ENCODE results near the gene TOP3A.

Gene TOP3A

DNA sequence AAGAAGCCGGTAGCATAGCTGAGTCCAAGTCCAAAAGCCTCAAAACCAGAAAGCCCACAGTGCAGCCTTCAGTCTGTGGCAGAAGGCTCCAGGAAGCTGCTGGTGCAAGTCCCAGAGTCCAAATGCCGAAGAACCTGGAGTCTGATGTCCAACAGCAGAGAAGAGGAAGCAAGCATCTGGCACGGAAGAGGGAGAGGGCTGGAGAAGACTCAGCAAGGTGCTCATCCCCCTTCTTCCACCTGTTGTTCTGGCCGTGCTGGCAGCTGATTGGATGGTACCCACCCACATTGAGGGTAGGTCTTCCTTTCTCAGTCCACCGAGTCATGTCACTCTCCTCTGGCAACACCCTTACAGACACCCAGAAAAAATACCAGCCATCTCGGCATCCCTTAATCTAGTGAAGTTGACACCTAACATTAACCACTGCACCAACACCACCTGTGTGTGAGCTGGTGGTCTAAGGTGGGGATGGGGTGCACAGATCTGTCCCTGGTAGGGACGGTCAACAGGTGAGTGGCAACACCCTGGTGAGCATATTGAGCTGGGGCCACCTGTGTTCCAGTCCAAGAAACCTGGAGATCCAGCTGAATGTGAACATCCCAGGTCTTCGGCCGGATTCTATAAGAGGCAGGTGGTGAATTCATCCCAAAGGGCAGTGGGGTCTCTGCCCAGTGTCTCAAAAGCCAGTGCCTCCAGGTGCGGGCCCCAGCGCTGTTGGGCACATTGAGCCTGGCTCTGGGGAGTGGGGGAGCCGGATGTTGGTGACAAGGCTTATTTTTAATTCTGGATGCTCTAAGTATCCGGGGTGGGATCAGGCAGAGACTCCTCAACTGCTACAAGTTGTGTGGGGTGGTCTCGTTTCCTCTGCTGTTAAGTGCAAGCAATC, 44.5 kb downstream of the TOP3A start:
- DNase-seq = no peak

DNA sequence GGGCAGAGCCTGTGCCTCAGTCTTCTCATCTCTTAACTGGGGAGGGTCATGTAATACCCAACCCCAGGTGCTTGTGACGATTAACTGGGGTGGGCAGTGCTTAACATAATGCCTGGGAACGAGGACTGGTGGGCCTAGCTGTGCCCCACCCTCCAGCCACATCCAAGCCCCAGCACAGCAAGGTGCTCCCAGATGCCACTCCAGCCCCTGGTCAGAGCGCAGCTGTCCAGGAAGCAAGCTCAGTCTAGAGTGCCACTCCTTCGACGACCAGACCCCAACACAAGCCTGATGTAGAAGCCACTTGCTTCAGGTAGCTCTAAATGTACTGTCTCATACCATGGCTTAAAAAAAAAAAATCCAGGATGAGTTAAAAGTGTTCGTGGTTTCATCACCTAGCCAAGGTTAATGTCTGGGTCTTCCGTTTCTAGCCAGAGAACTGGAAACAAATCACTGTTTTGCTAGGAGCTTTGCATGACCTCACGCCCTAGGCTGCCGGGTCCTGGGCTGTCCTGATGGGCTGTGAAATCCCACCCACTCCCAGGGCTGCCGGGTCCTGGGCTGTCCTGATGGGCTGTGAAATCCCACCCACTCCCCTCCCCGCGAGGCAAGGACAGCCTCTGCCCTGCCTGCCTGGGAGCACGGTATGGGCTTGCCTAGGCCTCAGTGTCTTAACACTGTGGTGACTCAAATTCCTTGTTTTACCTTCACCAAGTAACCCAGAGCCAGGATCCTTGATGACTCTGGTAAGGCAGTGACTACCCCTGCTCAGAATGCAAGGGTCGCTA, 46.7 kb downstream of the TOP3A start:
- DNase-seq = no peak

DNA sequence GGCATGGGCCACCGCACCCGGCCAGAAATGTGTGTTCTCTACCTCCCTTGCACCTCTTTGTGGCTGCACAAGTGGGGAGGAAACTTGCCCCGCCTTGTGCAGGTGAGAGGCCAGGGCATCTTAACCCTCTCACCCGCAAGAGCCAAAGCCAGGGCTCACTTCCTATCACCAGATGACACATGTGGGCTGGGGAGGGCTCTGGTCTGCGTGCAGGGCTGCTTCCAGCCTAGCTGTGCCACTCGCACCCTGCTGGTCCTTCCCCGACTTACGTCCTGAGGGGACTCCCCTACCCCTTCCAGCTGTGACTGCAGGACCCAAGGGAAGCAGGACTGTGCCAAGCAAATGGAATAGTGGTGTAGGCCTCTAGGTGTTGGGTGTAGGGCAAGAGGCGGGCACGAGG, 47.4 kb downstream of the TOP3A start:
- DNase-seq = no peak

DNA sequence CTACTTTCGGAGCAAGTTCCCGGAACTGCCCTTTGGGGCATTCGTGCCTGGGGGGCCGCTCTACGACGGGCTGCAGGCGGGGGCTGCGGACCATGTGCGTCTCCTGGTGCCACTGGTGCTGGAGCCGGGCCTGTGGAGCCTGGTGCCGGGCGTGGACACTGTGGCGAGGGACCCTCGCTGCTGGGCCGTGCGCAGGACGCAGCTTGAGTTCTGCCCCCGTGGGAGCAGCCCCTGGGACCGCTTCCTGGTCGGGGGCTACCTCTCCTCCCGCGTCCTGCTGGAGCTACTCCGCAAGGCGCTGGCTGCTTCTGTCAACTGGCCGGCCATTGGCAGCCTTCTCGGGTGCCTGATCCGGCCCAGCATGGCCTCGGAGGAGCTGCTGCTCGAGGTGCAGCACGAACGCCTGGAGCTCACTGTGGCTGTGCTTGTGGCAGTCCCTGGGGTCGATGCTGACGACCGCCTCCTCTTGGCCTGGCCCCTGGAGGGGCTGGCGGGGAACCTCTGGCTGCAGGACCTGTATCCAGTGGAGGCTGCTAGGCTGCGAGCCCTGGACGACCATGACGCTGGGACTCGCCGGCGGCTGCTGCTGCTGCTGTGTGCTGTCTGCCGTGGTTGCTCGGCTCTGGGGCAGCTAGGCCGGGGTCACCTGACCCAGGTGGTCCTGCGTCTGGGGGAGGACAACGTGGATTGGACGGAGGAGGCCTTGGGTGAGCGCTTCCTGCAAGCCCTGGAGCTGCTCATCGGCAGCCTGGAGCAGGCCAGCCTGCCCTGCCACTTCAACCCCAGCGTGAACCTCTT, 50.7 kb downstream of the TOP3A start:
- DNase-seq = no peak

DNA sequence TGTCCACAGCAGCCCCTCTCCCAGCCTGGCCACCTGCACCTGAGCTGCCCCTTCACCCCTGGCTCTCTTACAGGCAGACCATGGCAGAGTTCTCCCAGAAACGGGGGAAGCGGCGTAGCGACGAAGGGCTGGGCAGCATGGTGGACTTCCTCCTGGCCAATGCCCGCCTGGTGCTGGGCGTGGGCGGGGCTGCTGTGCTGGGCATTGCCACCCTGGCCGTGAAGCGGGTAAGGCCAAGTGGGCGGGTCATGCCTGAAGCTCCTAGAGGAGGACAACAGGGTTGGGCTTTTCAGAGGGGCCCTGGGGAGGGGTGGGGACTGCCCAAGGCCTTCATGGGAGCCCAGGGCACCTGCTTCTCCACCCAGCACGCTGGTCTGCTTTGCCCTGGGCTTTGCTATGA, 52.2 kb downstream of the TOP3A start:
- DNase-seq = no peak

DNA sequence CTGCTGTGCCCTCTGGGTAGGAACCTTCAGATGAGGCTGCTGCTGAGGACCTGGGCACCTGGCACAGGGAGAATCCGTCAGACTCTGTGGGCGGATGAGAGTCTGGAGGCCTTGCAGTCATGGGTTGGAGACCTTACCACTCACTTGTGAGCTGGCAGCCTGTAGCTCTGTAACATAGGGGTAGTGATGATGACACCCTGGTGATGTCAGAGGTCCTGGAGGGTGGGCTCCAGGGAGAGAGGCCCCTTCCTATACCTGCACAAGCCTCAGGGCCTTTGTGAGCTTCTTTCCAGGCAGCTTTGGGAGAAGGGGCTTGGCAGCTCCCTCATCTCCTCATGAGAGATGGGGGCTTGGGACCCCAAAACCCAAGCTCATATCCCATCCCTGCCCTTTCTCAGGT, 52.7 kb downstream of the TOP3A start:
- DNase-seq = no peak

DNA sequence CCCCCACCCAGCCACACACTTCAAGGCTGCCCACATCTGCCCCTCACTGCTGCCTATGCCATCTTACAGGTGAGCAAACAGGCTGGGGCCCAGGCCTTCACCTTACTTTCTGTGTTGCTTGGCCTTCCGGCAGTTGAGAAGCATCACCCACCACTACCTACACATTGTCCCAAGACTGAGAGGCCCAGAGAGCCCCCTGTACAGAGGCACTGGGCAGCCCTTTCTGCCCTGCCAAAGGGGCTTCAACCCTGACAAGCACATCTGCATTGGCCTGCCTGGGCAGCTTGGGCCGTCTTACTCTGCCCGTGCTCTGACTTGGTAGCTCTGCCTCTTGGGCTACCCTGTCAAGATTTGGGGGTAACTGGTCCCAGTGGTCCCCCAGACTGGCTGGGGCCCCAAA, 53.1 kb downstream of the TOP3A start:
- DNase-seq = no peak

DNA sequence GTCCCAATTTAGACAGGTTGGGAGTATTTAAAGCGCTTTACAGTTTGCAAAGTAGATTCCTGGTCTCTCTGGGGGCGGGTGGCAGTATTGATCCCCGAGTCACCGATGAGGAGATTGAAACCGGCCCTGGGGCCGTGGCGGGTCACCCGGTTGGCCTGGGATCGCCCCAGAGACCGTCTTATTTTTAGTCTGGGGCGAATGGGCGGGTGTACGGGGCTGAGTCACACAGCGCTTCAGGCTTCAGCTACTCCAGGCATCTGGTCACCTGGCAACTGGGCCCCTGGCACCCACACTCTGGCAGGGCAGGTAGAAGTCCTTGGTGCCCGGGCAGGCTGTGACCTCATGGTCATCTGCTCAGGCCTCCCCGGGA, 53.7 kb downstream of the TOP3A start:
- no peak for DNase-seq

DNA sequence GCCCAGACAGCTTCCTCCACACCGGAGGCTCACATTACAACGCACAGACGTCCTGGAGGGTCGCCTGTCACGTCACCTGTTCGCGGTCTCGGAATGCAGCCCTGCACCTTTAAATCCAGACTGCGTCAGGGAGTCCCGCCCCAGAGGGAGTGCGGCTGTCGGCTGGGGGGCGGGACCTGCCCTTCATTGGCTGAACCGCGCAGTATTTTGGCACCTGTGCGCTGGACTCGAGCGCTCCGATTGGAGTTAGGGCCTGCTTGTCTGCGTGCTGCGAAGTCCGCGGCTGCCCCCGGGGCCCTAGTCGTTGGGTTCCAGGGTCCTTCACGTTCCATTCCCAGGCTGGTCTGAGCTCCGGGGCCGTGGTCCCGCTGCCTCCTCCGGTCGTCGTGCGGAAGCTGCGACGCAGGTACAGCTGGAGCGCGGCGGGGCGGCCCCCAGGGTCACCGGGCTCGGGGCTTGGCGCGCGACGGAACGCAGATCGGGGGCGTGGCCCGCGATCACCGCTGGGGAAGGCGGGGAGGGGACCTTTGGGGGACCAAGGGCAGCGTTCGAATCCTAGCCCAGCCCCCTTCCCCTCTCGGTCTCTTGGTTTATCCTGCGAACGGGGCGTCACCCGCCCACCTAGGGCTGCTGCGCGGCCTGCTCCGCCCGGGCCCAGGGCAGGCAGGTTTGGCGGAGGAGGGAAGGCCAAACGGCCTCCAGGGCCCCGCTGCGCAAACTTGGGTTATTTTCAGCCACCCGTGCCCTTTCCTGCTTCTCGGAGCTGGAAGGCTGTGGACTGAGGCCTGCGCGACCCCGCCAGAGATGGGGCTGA, 54.3 kb downstream of the TOP3A start, which contains the start of gene MIEF2:
Gene MIEF2 (plus strand): TSS at position 331 of the 814 bp plus-strand sequence. CDS start 2,059 bp downstream, outside the sequence.
- DNase-seq = peak; percentile 64

DNA sequence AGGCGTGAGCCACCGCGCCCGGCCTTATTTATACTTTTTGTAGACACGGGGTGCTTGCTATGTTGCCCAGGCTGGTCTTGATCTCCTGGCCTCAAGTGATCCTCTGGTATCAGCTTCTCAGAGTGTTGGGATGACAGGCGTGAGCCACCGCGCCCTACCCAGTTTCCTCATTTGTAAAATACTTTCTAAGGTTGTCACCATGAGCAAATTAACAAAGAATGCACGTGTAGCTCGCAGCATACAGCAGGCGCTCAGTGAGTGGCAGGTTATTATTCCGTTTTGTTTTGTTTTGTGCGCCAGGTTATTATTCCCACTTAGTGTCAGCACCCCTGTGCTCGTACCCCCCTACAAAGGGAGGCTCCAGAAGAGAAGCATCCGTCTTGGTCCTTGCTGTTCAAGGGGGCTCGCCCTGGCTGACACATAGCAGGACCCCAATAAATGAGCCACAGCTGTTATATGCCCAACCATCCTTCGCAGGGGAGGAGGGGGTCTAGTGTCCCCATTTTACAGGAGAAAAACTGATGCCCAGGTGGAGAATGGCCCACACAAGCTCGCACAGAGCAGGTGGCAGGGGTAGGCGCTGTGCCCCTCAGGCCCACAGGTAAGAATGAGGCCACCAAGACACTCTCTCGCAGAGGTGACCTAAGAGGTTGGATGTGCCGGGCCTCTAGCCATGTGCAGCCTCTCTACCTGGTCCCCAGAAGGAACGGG, 55.0 kb downstream of the TOP3A start:
- DNase-seq = no peak

DNA sequence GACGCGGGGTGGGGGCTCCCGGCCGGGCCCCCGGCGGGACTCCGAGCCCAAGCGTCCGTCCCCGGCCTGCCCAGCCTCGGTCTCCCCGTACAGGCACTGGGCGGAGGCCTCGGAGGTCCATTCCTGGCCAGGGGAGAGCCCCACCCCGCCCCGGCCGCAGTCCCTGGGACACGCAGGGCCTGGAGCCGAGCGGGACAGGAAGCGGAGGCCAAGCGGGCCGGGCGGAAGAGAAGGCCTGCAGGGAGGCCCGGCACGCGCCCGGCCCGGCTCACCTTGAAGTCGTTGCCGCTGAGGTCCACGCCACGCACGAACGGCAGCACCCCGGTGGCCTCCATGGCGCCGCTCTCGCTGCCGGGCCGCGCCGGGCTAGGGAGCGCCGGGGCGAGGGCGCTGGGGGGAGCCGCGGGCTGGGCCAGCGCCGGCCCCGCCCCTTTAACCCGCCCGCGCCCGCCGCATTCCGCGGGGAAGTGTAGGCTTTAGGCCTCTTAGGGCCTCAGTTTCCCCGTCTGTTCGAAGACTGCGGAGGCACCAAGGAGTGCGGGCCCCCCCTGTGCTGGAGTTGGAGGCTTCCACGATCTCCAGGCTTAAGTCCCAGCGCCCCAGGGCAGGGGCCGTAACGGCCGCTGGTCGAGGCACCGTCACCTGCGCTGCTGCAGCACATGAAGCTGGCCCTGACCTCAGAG, 56.3 kb downstream of the TOP3A start, which contains the start of gene FLII:
Gene FLII (minus strand): TSS at position 383 of the 683 bp plus-strand sequence. CDS start 48 bp downstream, at position 335.
- DNase-seq = no peak

DNA sequence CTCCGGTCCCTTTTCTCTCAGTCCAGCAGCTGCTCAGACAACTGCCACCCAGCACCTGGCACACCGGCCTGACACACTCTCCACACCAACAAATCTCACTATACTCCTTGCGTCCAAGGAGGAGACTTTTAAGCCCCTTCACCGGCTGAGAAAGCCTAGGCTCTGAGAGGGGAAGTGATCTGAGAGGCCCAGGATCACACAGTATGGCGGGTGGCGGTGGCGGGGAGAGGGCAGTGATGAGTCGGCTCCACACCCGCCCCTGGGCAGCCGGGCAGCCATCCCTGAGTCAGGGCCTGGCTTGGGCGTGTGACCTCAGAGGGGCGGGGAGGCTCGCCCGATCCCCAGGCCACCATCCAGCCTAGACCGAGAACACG, 56.8 kb downstream of the TOP3A start:
- no peak for DNase-seq

DNA sequence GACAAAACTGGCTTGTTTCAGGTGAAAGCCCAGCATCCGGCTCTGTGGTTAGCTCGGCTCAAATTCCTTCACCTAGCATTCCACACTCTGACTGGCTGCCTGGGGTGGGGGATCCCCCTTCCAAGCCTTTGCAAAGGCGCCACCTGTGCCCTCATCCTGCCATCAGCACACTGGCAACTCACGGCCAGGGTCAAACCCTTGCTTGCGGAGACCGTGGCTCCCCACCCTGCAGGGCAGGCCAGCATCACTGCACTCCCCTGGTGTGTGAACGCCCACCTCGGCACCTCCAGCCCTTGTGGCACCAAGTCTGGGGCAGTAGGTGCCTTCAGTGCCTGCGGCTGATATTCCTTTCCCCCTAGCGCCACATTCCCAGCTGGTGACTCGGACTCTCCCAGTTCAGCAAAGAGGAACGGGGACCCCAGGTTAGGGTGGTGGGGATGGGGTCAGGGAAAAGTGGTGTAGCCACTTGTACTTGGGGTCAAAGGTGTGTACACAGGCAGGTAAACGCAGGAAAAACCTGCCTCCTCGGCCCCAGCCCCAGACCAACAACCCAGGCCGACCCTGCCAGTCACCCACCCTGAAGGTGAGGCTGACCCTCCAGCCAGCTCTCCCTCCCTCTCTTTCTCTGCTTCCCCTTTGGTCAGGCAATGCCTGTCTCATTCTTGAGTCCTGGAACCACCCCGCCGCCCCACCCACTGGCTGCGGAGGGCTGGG, 57.4 kb downstream of the TOP3A start:
- no peak for DNase-seq

DNA sequence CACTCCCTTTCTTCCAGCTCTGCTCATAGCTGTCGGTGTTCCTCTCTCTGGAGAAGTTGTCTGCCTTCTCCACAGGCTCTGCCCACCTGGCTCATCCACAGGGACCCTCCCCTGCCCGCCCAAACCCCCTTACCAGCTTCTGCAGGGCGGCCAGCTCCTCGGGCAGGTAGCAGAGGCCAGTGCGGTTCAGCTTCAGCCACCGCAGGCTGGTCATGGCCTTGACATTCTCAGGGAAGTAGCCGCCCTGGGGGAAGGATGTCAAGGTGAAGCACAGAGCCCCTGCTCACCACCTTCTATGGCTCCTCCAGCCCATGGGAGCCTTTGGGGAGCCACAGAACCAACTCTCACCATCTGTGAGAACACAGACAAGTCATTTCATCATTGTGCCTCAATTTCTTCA, 58.0 kb downstream of the TOP3A start:
- no peak for DNase-seq

DNA sequence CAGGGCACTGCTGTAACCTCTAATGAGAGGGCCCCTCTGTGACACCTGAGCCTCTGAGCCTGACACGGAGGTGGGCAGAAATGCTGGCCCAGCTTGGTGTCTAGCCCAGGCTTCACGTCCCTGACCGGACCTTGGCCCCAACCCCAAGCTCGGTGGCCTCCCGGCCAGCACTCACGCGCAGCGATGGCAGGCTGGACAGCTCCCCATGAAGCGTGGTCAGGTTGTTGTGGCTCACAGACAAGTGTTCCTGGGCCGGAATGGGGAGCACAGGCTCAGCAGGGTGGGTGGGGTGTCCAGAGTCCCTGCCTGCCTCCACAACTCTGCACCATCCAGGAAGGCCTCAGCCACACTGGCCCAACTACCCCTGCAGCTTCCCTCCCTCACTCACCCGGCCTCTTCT, 58.4 kb downstream of the TOP3A start:
- DNase-seq = no peak

DNA sequence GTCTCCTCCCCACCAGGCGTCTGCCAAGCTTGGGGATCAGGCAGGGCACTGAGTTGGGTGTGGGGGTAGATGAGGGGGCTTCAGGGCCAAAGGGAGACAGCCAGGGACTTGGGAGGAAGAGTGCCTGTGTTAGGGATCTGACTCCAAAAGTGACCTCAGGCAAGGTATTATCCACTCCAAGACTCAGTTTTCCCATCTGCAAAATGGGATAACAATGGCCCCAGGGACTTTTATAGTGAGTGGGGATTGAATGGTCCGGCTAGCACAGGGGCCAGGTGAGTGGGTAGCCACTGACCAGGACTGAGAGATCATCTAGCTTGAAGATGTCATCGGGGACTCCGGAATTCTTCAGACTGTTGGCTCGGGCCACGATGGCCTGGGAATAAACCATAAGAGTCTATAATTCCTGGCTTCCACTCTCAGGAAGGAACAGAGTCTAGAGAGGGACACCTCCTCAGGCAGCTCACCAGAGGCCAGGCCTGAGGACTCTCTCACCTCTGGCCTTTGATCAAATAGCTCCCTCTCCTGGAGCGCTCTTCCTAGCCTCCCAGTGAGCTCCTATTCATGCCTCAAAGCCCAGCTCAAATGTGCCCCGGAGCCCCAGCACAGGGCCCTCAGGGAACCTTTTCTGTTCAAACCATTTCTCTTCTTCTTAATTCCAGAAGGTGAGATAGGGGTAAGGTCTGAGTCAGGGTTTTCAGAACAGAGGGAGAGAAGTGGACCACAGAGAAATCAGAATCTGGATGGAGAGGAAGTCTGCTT, 59.7 kb downstream of the TOP3A start:
- no peak for DNase-seq

DNA sequence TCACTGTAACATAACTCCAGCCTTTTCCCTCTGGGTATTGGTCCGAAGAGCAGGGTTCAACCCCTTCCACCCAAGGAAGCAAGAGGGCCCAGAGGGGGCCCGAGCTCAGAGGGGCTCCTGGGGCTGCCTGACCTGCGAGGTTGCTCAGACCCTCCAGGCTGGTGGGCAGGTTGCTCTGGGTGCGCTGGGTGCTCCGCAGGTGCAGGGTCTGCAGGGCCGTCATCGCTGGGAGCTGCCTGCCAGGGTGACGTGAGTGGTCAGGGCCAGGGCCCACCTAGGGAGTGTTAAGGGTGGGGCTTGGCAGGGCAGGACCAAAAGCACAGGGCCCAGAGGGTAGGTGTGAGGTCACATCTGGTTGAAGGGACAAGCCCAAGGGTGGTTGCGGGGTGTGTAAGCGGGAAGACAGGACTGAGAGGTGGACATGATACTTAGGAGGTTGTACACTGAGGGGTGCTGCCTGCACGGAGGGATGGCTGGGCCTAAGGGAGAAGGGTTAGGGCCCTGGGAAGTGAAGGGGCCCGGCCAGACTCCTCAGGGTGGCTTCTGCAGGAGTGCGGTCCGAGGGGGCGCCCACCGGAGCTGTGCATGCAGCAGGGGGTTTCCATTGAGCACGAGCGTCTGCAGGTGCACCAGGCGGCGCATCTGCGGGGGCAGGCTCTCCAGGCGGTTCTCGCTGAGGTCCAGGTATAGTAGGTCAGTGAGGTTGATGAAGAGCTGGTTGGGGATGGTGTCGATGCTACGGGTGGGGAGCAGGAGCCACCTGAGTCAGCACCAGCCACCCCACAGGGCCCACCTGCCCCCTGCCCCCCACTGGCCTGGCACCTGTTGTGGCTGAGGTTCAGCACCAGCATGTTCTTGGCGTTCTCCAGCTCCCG, 60.6 kb downstream of the TOP3A start:
- DNase-seq = no peak

DNA sequence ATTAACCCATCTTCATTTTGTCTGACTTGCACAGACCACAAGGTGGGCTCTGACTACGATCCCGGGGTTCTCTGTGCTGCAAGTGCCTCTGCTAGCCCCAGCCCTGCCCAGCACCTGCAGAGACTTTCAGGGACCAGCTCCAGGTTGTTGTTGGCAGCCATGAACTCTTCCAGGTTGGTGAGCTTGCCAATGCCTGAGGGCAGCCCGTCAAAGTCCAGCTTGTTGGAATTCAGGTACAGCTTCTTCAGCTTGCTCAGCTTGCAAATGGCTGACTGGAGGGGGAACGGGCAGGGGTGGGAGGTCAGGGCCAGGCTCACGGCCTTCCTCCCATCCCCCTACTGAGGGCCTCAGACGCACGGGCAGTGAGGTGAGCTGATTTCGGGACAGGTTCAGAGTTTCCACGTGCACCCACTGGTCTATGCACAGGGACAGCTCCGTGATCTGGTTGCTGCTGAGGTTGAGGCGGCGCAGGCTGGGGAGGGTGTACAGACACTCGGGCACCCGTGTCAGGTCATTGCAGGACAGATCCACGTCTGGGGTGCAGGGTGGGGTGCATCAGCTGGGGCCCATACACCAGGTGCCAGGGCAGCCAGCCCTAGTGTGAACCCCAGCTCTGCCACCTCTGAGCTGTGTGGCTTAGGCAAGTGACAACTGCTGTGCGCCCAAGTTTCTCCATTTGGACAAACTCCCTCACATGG, 61.5 kb downstream of the TOP3A start:
- no peak for DNase-seq
